K562 (cell line): ENCODE results near the gene IL10RB. TPM values are rescaled to one million over a fixed set of nuclear protein-coding genes. Genes with fewer than 3 reads are reported as not detected.

Experiments
- ATAC-seq: fragments of 200-7000 bp; cut with Tn5 transposase; 3 replicates; pipeline ENCODE4 v1.9.1; 2020; ENCODE audit warnings: moderate library complexity
- BruUV-seq: library from RNA; stranded (reverse); fragments of 400-500 nt; replicated peaks from 2 replicates; lab custom pipeline; 2021; lab: Mats Ljungman, UMichigan
- CTCF ChIA-PET: fragments of 300-600 bp; formaldehyde crosslinking; extraction: SDS; loops from one replicate; lab custom pipeline; 2021; ENCODE audit warnings: low intra/inter-chr PET ratio; lab: Yijun Ruan, JAX
- POLR2A ChIA-PET: fragments of 300-600, 350-650 bp; sonication (Branson Sonifier 250); formaldehyde crosslinking; extraction: SDS; loops from one replicate; lab custom pipeline; 2021; ENCODE audit warnings: antibody characterized with exemption, inconsistent platforms; lab: Yijun Ruan, JAX
- DNase-seq, 4 experiments: peaks; one replicate each; pipeline versions ENCODE4 v3.0.0 to v3.0.0-alpha.2; 2011 to 2018; ENCODE audit warnings: low spot score in 3 of 4, mixed read lengths in 3 of 4; ENCODE audit errors: extremely low read depth in 1 of 4
- FAIRE-seq: peaks from 2 replicates; lab custom pipeline; 2011; peaks lifted over from hg19 to GRCh38; lab: Jason Lieb, UNC
- H2AFZ ChIP-seq: 2 replicates; pipeline ENCODE4 v1.6.0; 2011; ENCODE audit warnings: low read depth, low read length, control low read depth, inconsistent platforms
- H3K27ac ChIP-seq: fragments of 200-600 bp; 3 replicates; pipeline ENCODE4 v1.8.0; 2011; ENCODE audit warnings: low read depth, mild to moderate bottlenecking, control low read depth, inconsistent platforms, low read length, moderate library complexity, mixed read lengths; ENCODE audit errors: extremely low read depth
- H3K27me3 ChIP-seq, 2 experiments: fragments of 300-600 bp in 1 of 2; 2 replicates in 1 of 2; 3 replicates in 1 of 2; pipeline versions ENCODE4 v1.6.0 to v1.8.0; 2011; ENCODE audit warnings: inconsistent platforms in 2 of 2, low read length in 2 of 2, mild to moderate bottlenecking in 1 of 2, mixed read lengths in 1 of 2, moderate library complexity in 1 of 2; ENCODE audit not compliant: control insufficient read depth in 2 of 2, insufficient read depth in 2 of 2
- H3K36me3 ChIP-seq: fragments of 300-600 bp; 3 replicates; pipeline ENCODE4 v1.8.0; 2011; ENCODE audit warnings: mild to moderate bottlenecking, low read length, inconsistent platforms; ENCODE audit not compliant: control insufficient read depth, insufficient read depth
- H3K4me1 ChIP-seq, 2 experiments: fragments of 200-600 bp in 1 of 2; replicated peaks in 1 of 2; 2 replicates in 1 of 2; 3 replicates in 1 of 2; pipeline versions ENCODE4 v1.5.1 to v1.8.0; 2011; ENCODE audit warnings: inconsistent platforms in 2 of 2, low read length in 2 of 2, mild to moderate bottlenecking in 1 of 2, mixed read lengths in 1 of 2, moderate library complexity in 1 of 2; ENCODE audit not compliant: control insufficient read depth in 2 of 2, insufficient read depth in 2 of 2
- H3K4me2 ChIP-seq: 2 replicates; pipeline ENCODE4 v1.6.1; 2011; ENCODE audit warnings: low read length, control low read depth, inconsistent platforms, mixed read lengths; ENCODE audit not compliant: insufficient read depth
- H3K4me3 ChIP-seq: fragments of 200-600 bp; sonication (generic), shearing (Covaris generic); 2 replicates; pipeline ENCODE4 v1.5.1; 2016; ENCODE audit warnings: control low read depth, inconsistent platforms
- H3K79me2 ChIP-seq: fragments of 200-600 bp; 3 replicates; pipeline ENCODE4 v1.8.0; 2011; ENCODE audit warnings: low read length, inconsistent platforms; ENCODE audit not compliant: control insufficient read depth, insufficient read depth
- H3K9ac ChIP-seq, 2 experiments: 2 replicates each; pipeline versions ENCODE4 v1.6.0 to v1.6.1; 2011; ENCODE audit warnings: low read depth in 2 of 2, low read length in 2 of 2, control low read depth in 1 of 2, inconsistent platforms in 1 of 2, mild to moderate bottlenecking in 1 of 2, mixed read lengths in 1 of 2; ENCODE audit not compliant: insufficient read depth in 1 of 2
- H3K9me1 ChIP-seq: one replicate; pipeline ENCODE4 v1.6.0; 2011; ENCODE audit warnings: inconsistent platforms, mild to moderate bottlenecking, low read length, moderate library complexity; ENCODE audit not compliant: control insufficient read depth, insufficient read depth
- H3K9me3 ChIP-seq: replicated peaks from 2 replicates; pipeline ENCODE4 v1.5.1; 2011; ENCODE audit warnings: low read depth, low read length, inconsistent platforms; ENCODE audit not compliant: control insufficient read depth, insufficient read depth
- H4K20me1 ChIP-seq: replicated peaks from 2 replicates; pipeline ENCODE4 v1.6.1; 2011; ENCODE audit warnings: low read length, inconsistent platforms, mixed read lengths; ENCODE audit not compliant: control insufficient read depth, insufficient read depth
- ATF3 ChIP-seq, 2 experiments: fragments of 450-650 bp in 1 of 2; sonication (generic) in 1 of 2; formaldehyde crosslinking in 1 of 2; IDR thresholded peaks in 1 of 2; conservative IDR thresholded peaks in 1 of 2; 2 replicates each; pipeline versions ENCODE4 v1.6.1 to v1.8.1; 2016 to 2023; ENCODE audit warnings: mild to moderate bottlenecking in 2 of 2, moderate library complexity in 2 of 2, inconsistent platforms in 1 of 2, missing genetic modification reagents in 1 of 2
- CBFA2T3 ChIP-seq: fragments of 450-650 bp; IDR thresholded peaks from 2 replicates; pipeline ENCODE4 v1.6.1; 2017
- CREM ChIP-seq: IDR thresholded peaks from 2 replicates; pipeline ENCODE4 v1.6.1; 2014; ENCODE audit warnings: antibody characterized with exemption, low read depth
- ETS2 ChIP-seq: IDR thresholded peaks from 2 replicates; pipeline ENCODE4 v1.6.1; 2016; ENCODE audit warnings: borderline replicate concordance, missing genetic modification characterization, mild to moderate bottlenecking, moderate library complexity, missing compliant biosample characterization; ENCODE audit not compliant: poor library complexity, severe bottlenecking
- GATAD2A ChIP-seq: fragments of 450-650 bp; IDR thresholded peaks from 2 replicates; pipeline ENCODE4 v1.6.1; 2017
- GMEB1 ChIP-seq: fragments of 250-450 bp; sonication (Bioruptor Pico); IDR thresholded peaks from 2 replicates; pipeline ENCODE4 v1.4.0; 2020; ENCODE audit warnings: mild to moderate bottlenecking
- HMGN3 ChIP-seq: IDR thresholded peaks from 2 replicates; pipeline ENCODE4 v1.6.1; 2011; ENCODE audit warnings: borderline replicate concordance, low read depth, mild to moderate bottlenecking, mixed read lengths, low read length; ENCODE audit not compliant: insufficient read length; ENCODE audit errors: extremely low read depth
- JUND ChIP-seq, 2 experiments: IDR thresholded peaks; 2 replicates in 1 of 2; 3 replicates in 1 of 2; pipeline ENCODE4 v1.6.1; 2011; ENCODE audit warnings: borderline replicate concordance in 2 of 2, low read depth in 2 of 2, low read length in 2 of 2, improper control_type of control experiment in 1 of 2, missing biosample characterization in 1 of 2, missing genetic modification characterization in 1 of 2, missing genetic modification reagents in 1 of 2
- MBD2 ChIP-seq: sonication (generic); IDR thresholded peaks from 2 replicates; pipeline ENCODE4 v1.6.1; 2016; ENCODE audit warnings: low read depth, borderline replicate concordance
- RBFOX2 ChIP-seq: fragments of 200-400 bp; formaldehyde crosslinking; IDR thresholded peaks from 2 replicates; pipeline ENCODE4 v1.6.1; 2017; ENCODE audit warnings: low read depth, mild to moderate bottlenecking, low read length, moderate library complexity
- SNRNP70 ChIP-seq: fragments of 200-400 bp; formaldehyde crosslinking; optimal IDR thresholded peaks from 2 replicates; pipeline ENCODE3; 2017; ENCODE audit warnings: low read depth, low read length
- TFE3 ChIP-seq: fragments of 450-650 bp; formaldehyde crosslinking; IDR thresholded peaks from 2 replicates; pipeline ENCODE4 v1.4.0; 2020; ENCODE audit warnings: mild to moderate bottlenecking, mixed read lengths
- THRB ChIP-seq: fragments of 450-650 bp; formaldehyde crosslinking; conservative IDR thresholded peaks from 2 replicates; pipeline ENCODE4 v1.4.0; 2022; ENCODE audit warnings: mild to moderate bottlenecking, missing genetic modification characterization
- XRCC4 ChIP-seq: IDR thresholded peaks from one replicate; pipeline ENCODE4 v1.6.1; 2011; ENCODE audit not compliant: insufficient read depth, insufficient read length; ENCODE audit errors: extremely low read depth
- ZBTB26 ChIP-seq: fragments of 450-650 bp; formaldehyde crosslinking; IDR thresholded peaks from 2 replicates; pipeline ENCODE4 v1.4.0; 2022; ENCODE audit warnings: missing genetic modification characterization
- WGBS: fragments of 100-300 bp; shearing (Covaris generic); methylation state at CpG from one replicate; pipeline ENCODE4 v1.1.6; 2016; ENCODE audit warnings: low coverage, mixed read lengths; ENCODE audit not compliant: insufficient coverage; ENCODE audit errors: missing lambda C conversion rate; 5-methylcytosine and 5-hydroxymethylcytosine counted together
- in situ Hi-C: fragments of 300-500 bp; cut with MboI; formaldehyde crosslinking; loops from 4 replicates; pipeline ENCODE4 v1.15.0; 2018; ENCODE audit warnings: inconsistent platforms, mixed read lengths
- intact Hi-C: fragments of 100-400 bp; cut with micrococcal nuclease; formaldehyde crosslinking; loops from 2 replicates; pipeline ENCODE4 v1.14.2; 2022
- polyA plus RNA-seq, 8 experiments: library from polyadenylated mRNA; depleted of rRNA in 4 of 8; stranded (reverse) in 5 of 8; unstranded in 3 of 8; fragments of >200 nt; fragmentation: Nextera tagmentation in 2 of 8; fragmentation: Illumina TruSeq in 1 of 8; extraction: Ambion mirVana in 2 of 8; extraction: Trizol in 1 of 8; gene quantifications; 2 replicates each; pipeline versions ENCODE4 v1.2.1 to v1.2.3, GENCODE V29; 2011 to 2014; ENCODE audit warnings: inconsistent platforms in 1 of 8, missing spikeins in 1 of 8
- total RNA-seq, 7 experiments: library from RNA; depleted of rRNA in 6 of 7; stranded (reverse); fragments of >200 nt in 6 of 7; fragmentation: Illumina TruSeq in 2 of 7; extraction: Trizol in 2 of 7; gene quantifications; 2 replicates each; pipeline versions ENCODE4 v1.2.1 to v1.2.3, GENCODE V29; 2011 to 2021; ENCODE audit warnings: low replicate concordance in 1 of 7

The IL10RB gene
- total and polyA plus RNA-seq, 9 of the 15 experiments (the other 6 are each of a cell fraction or from before 2014, with no cell fraction given): 10.9 to 33.8 (median 23.0) TPM

- H3K4me2 ChIP-seq: no peak overlapping the region
- TF ChIP-seq TFE3 (CRISPR knock-in tag): no peak
- TF ChIP-seq GATAD2A: no peak
- no peak for TF ChIP-seq THRB (CRISPR knock-in tag)
- TF ChIP-seq XRCC4: no peak
- TF ChIP-seq RBFOX2: no peak
- TF ChIP-seq ETS2 (tag): no peak
- TF ChIP-seq SNRNP70: no peak
- peak; percentile 90 for TF ChIP-seq ATF3 (IDR thresholded peaks at IDR 0.05)
- no peak for TF ChIP-seq ATF3 (CRISPR knock-in tag; conservative IDR thresholded peaks at IDR 0.05)
- no peak for TF ChIP-seq ZBTB26
- peak; percentile 26 for TF ChIP-seq CBFA2T3
- TF ChIP-seq GMEB1: no peak
- TF ChIP-seq JUND (IDR thresholded peaks at IDR 0.05; ENCODE audit: borderline replicate concordance, low read depth, low read length): peak; percentile 71
- TF ChIP-seq JUND (tag; IDR thresholded peaks at IDR 0.05; ENCODE audit: borderline replicate concordance, low read depth, low read length): peak; percentile 56; the same call in 2 of the 3 replicates
- TF ChIP-seq MBD2: no peak
- peak; percentile 82 for TF ChIP-seq CREM
- TF ChIP-seq HMGN3: no peak
Measured at GRCh38 chr21:33237486-33237885, 28.7 kb upstream of the IL10RB start.

More at GRCh38 chr21:33237486-33237885, 28.7 kb upstream of the IL10RB start:
- BruUV-seq: no TSS peak
- Histone ChIP-seq H2AFZ (no peak overlapping the region), H3K9ac (no peak overlapping the region), H3K27me3 (no peaks in the 10 kb centered on the region), H3K9me1 (no peaks in the 10 kb centered on the region), H3K27ac (no peak overlapping the region), H4K20me1 (no peaks in the 10 kb centered on the region), H3K36me3 (peaks cover 6% of the 10 kb centered on the region; the same call in 1 of the 3 replicates), H3K4me3 (no peak overlapping the region), H3K79me2 (peaks cover 7% of the 10 kb centered on the region; the same call in 2 of the 3 replicates), H3K9me3 (no peaks in the 10 kb centered on the region), H3K4me1 (peaks cover 5 to 8% of the 10 kb centered on the region in 2 experiments)
- intact Hi-C loops (no loop called here), in situ Hi-C loops (no loop called here)
- ChIA-PET CTCF (no interaction called here), POLR2A (interaction anchor here (1.2 kb wide), 1 partner anchor 23 kb away, joined by 3 read pairs; no protein-coding TSS in a partner anchor)
- no peak for DNase-seq
- no peak for FAIRE-seq
- 49% methylated on average over 3 of the region's 3 CpGs for WGBS
- no peak; the same call in 2 of the 3 replicates for ATAC-seq
